IPS DF 4.7 (cell line): ENCODE measurements around the gene KAT6B.
"Not testable (repeated sequence)": the region's sequence is repeated elsewhere in the genome, so short reads cannot be mapped to it uniquely, and the experiment has no call there.

Experiments used
- DNase-seq: peaks from one replicate; pipeline ENCODE4 v3.0.0-alpha.2; 2013; ENCODE audit warnings: low spot score; ENCODE audit errors: extremely low read depth

Gene KAT6B

DNA sequence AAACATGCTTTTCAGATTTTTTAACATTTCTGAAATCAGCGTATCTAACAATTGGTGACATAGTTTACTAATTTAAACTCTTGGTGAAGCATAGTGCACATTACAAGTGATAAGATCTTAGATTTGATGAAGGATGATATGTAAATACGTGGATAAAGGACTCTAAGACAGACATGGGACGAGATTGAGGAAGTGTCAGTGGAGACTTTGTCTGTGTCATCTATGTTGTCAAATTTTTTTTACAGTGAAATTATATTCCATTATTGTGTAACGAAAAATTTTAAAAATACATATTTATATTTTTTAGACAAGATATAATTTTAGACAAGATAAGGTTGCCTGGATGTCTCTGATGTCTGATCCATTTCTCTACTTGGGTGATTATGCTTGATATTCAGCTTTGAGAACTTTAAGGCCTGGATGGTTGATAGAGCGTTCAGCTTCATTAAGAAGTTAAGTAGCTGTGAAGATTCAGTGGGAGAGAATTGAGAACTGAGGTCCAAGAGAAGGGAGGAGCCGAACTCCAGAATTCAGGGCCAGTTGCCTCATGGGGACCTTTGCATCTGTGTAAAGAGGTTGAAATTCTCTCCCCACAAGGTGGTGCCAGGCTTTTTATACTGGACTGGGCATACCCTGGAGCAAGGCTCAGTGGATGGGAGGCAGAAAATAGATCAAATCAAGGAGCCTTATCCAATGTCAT is 62.7 kb downstream of the KAT6B start:
- DNase-seq, result peak; percentile 14

DNA sequence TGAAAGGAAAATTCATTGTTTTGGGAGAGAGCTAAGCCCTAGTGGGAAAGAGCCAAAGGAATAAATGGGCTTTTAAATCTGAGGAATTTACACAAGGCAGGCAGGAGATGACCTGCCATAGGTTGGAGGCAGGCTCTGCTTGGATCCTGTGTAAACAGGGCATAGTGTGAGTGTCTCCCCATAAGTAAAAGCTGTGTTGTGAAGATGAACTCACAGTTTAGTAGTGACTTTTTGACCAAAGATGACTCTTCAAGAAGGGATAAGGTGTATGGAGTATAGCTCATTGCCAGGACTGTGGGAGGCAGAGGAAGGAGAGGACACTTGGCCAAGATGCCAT is 63.2 kb downstream of the KAT6B start:
- DNase-seq, result no peak

DNA sequence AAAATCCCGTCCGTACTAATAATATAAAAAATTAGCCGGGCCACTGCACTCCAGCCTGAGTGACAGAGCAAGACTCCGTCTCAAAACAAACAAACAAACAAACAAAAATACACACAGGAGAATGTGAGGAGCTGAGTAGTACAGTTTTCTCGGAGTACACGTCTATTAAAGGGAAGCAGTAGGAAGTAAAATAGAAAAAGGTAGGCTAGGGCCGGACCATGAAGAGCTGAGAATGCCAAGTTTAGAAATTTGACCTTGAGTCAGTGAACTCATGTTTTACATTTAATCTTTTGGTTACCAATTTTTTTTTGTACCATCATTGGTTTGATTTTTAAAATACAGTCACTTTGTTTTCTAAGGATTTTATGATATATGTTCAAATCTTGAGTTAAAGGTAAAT is 64.1 kb downstream of the KAT6B start:
- DNase-seq, result no peak

DNA sequence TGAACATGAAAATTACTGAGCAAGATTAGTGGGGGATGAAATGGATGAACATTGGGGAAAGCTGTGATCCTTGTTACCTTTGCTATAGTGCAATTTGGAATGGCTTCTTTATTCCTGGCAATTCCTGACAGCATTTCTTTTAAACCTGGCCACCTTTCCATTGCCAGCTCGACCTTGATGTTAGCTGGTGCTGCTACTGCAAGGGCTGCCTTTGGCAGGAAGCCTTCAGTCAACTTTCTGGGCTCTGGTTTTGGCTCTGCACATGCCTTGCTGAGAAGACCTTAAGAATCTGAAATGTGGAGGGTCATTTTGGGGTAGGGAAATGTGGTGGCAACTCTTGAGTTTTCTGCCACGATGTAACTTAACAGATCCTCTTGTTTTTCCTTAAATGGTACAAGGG is 64.7 kb downstream of the KAT6B start:
- no peak for DNase-seq

DNA sequence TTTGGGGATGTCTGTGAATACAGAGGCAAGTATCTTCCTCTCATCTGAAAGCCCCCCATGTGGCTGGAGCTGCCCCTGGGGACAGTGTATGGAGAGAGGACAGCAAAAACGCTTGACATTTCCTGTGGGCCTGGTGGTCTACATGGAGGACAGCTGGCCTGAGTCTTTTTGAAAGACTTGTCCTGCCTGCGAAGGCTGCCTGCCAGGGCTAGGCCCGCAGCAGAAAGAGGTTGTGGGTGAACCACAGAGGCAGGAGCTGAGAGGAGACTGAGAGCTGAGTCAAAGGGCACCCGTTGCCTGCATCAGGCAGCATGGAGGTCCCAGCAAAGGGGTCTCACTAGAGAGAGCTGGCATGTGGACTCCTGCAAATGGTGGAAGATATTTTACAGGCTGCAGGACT is 66.4 kb downstream of the KAT6B start:
- DNase-seq, result no peak

DNA sequence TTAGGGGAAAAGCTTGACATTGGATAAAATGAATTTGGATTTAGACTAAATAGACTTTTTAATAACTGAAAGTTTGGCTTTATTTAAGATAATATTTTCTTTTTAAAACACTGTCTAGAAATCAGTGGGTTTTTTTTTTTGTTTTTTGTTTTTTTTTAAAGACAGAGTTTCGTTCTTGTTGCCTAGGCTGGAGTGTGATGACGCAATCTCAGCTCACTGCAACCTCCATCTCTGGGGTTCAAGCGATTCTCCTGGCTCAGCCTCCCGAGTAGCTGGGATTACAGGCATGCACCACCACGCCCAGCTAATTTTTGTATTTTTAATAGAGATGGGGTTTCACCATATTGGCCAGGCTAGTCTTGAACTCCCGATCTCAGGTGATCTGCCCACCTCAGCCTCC is 66.9 kb downstream of the KAT6B start:
- DNase-seq, result not testable (repeated sequence)

DNA sequence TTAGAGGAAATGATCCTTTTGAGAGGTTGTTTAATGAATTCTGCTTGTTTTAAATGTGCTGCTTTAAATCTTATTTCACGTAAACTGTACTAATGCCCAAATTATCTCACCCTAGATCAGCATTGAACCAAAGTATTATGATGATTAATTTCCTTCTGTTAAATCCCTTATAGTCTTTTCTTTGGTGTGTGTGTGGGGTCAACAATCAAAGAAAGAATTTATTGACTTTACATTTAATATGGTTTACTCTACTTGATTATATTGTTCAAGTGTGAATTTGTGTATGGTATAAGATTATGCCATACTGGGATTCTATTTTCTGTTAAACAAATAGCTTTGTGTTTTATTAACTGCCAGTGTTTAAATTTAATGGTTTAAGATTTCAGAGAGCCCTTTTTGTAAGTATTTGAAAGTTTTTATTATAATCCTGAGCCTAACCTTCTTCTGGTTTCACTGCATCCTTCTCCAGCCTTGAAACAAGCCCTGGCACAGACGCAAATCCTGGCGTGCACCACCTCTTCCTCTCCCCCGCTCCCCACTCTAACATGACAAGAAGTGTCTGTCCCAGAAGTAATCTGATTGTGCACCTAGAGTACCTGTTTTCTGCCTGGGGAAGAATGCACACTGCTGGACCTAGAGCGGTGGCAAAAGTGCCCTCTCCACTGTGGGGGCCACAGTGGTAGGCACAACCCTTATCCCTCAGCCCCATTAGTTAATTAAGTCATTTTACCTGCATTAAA is 70.6 kb downstream of the KAT6B start:
- DNase-seq, result no peak

DNA sequence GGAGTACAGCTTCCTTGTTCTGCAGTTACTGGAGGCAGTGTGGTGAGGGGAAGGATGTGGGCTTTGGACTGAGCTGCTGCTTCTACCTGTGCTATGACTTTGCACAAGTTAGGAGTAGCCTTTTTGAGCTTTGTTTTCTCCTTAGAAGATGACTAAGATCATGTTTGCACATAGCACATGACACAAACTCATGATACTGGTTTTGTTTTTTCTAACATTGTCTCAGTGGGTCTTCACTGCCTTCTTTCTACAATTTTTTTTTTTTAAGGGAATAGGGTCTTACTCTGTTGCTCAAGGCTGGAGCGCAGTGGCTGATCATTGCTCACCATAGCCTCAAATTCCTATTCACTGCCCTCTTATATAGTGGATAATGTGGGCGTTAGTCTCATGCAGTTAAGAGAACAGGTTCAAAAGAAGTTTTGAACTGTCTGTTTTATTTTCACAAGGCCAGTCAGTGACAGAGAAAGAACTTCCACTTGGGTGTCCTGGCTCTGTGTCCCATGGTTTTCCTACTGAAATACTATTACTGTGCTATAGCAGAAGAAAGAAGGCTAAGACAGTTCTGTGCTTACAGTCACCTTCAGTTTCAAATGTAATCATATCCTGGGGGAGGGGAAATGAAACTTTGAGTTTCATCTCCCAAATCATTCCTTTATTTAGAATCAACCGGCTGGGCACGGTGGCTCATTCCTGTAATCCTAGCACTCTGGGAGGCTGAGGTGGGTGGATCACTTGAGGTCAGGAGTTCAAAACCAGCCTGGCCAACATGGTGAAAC is 72.0 kb downstream of the KAT6B start:
- DNase-seq, result no peak

DNA sequence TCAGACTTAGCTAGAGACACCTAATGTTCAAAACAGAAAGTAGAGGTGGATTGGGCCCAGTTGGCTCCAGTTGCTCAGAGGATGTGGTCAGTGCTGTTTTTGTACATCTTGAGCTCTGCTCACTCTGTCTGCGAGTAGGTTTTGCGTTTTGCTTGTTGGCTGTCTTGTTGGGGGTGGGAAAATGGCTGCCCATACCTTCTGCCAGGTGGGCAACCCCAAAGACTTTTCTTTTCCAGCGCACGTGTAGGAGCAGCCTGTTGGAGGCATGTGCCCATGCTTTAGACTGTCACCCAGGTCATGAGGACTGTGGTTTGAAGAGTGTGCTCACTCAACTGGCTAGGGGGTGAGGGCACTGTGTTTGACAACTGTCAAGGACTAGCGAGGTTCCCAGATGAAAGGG is 73.9 kb downstream of the KAT6B start:
- DNase-seq, result no peak

DNA sequence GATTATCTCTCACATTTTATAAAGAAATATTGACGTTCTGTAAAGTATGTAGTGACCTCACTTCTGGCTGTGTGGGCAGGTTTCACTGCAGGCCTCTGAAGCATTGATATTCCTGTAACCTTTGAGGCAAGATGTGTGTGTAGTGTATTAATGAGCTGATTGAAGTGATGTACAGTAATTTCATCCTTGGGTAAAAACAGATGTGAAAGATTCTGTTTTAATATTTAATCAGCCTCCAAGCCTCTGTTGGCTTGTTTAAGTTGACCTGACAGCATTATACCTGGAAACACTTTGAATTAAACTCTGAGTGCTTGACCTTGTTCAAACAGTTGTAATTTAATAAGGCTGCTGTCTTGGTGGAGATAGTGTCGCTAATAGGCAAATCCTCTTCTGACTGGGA is 74.9 kb downstream of the KAT6B start:
- no peak for DNase-seq

DNA sequence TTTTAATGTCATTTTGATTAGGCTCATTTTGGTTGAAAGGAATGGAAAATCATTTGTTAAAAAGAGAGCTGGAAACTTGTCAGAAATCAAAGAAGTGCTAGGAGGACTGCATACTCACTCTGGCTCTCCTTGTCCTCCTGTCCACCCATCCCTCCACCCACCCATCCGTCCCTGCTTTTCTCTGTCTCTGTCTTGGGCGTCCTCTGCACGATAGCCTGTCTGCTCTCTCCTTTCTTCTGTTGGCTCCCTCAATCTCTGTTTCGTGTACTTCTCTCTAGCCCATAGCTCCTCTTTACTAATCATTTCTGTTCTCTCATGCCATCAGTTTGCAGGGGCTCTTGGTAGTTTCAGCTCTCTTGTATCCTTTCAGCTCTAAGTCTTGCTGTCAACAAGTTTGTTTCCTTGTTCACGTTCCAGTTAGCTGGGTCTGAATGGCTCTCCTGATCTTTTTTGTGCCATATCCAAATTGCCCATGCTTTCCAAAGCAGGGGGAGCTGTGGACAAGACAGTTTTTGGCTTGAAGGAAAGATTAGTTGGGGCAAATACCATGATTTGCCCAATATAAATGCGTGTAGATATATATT is 75.6 kb downstream of the KAT6B start:
- DNase-seq, result no peak

DNA sequence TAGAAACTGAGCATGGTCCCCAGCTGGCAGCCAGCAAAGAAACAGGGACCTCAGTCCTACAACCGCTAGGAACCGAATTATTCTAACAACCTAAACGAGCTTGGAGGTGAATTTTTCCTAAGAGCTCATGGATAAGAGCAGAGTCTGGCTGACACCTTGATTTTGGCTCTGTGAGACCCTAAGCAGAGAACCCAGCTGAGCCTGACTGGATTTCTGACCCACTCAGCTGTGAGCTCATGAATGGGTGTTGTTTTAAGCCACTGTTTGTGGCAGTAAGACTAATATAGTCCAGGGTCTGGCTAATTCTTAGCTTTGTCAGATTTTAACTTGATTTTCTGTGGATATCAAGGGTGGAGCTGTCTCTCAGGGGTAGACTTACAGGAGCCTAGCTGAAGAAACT is 77.1 kb downstream of the KAT6B start:
- no peak for DNase-seq

DNA sequence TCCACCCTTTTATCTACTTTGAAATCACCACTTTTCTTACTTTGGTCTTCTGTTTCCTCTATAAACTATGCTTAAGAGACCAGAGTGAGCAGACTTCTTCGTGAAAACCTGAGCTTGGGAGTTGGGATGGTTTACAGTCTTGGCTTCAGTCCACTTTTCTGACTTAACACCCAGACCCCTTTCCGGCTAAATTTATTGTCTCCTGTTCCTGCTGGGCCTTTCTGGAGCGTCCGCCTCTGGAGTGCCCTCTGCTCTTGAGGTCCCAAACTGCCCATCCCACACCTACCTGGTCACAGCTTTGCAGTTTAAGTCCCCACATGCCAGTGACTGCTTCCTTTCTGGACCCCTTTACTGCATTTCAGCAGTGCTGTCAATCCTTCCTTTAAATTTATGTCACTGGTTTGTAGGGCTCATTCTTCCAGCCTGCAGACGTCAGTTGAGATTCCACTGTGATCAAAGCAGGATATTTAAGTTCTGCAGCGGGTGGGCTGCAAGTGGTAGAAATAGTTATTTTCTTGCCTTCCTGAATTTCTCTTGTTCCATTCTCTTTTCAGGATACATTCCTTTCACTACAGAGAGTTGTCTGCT is 80.3 kb downstream of the KAT6B start:
- no peak for DNase-seq

DNA sequence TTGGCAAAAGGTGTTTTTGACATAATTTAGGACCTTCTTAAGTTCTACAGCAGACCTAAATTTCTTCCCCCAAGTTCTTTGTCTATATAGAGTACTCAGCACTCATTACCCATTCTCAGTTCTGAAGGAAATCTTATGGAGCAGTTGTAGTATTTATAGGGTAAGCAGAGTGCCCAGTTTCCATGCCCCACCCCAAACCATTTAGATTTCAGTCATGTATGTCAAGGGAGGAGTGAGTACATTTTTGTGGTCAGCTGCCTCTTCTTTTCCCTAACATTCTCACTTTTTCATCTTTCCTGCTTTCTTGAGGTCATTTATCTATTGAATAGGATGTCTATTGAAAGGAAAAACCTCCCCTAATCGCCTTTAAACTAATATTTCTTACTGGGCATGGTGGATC is 83.3 kb downstream of the KAT6B start:
- DNase-seq, result no peak

DNA sequence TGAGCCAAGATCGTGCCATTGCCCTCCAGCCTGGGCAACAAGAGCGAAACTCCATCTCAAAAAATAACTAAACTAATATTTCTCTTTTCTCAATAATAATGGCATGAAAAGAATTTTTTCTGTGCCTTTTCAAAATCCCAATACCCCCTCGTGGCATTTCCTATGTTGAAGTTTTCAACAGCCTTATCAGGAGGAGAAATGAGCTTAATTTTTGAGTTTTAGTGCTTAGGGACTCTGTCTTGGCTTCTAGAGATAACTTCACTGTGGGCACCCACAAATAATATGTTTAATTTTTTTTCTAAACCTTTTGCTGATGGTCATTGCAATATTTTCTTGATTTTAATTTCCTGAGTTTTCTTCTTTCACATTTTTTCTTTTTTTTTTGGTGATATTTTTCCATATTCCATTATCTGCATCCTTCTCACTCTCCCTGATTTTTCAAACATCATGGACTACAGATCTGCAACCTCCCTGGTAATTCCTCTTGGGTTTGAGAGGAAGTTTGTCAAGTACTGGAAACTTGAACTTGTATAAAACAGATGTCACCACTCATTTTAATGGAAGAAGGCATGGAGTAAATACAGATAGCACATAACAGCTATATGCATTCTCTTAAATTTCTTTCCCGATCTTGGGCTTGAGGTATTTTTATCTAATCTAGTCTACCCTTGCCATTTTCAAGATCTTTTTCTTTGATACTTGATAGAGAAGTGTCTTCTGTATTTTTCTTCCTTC is 84.0 kb downstream of the KAT6B start:
- no peak for DNase-seq

DNA sequence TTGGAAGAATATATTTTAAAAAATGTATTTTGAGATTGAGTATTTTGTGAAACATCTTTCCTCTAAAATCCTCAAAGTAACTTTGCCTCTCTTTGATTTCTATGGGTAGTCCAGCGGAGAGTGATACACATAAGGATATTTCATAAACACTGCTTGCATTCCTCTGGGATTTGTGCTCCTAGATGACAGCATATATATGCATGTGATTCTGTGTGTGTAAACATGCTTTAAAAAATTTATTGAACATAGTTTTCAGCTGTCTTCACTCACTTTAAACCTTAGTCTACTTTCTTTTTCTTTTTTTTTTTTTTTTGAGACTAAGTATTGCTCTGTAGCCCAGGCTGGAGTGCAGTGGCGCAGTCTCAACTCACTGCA is 84.6 kb downstream of the KAT6B start:
- no peak for DNase-seq

DNA sequence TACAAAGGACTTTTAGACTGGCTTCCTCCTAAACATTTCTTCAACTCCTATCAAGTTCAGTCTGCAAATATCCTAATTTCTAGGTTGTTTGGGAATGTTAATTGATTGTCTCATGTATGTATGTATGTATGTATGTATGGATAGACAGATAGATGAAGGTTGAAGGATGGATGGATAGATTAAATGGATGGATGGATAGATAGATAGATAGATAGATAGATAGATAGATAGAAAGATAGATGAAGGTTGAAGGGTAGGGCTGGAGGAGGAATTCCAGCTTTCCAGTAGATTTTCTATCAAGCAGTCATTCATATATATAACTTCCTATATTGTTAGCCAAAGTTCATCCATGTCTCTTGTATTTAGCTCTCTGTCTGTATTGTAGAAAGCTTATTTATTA is 85.8 kb downstream of the KAT6B start:
- no peak for DNase-seq

DNA sequence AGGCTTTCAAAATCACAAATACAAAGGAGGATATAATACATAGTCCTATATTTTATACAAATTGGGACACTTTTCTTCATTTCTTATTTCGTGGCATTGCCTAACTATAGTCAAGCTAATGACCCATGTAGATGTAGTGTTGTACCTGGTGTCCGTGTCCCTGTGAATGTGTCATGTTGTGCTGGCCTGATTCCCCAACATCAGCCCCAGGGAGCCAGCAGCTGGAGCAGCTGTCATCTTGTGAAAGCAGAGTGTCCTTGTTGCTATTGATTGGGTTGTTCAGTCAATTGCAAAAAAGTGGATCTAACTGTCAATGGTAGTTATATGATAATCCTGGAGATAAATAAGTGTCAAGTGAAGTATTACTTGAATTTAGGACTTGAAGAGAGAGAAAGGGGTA is 86.3 kb downstream of the KAT6B start:
- no peak for DNase-seq

DNA sequence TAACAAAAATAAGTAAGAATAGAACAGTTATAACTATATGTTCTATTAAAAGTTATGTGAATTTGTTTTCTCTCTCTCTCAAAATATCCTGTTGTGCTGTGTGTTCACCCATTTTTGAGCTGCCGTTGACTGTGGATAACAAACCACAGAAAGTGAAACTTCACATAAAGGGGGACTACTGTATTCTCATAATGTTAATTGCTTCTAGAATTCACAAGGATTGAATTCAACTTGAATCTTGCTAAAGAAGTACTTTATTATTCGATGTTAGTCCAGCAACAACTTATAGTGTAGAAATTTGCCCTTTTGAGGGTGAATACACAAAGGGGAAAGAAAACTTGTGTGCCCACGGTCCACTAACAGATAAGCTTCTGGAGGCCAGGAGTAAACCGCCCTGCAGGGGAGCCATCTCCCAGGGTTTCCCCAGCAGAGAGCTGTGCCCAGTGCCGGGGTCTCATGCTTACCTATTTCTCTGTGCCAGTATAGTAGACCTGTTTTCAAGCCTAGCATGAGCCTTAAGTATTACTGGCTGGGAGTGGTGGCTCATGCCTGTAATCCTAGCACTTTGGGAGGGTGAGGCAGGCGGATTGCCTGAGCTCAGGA is 87.1 kb downstream of the KAT6B start:
- no peak for DNase-seq

DNA sequence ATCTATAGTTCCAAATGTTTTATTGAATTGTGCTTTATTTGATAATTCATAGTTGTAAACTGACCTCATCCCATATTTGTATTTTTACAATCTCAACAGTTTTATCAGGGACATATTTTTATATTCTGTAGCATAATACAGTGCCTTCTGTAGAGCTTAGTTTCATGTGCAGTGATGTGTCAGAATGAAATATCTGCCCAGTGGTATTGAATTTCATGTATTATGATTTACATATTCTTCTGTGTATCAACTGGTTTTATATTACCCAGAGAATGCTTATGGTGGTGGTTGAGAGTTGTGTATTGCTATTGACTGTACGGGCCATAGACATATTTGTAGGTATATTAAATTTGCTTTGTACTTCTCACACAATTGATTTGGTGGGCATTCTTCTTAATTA is 89.9 kb downstream of the KAT6B start:
- no peak for DNase-seq
